Astrocyte of the cerebellum (primary cell): ENCODE results near the gene CCDC106.

ENCODE experiments used
- DNase-seq: peaks from one replicate; pipeline ENCODE4 v3.0.0-alpha.2; 2011; ENCODE audit warnings: low read depth
- H3K4me3 ChIP-seq: 2 replicates; pipeline ENCODE4 v1.5.1; 2011; ENCODE audit warnings: mild to moderate bottlenecking, low read depth, low read length, moderate library complexity
- in situ Hi-C: cut with HindIII; loops from 2 replicates; pipeline ENCODE4 v1.10.0; 2017; ENCODE audit warnings: low sequenced_read_pairs
- TF ChIP-seq, protein P1 (sequence below): IDR thresholded peaks from 2 replicates; pipeline ENCODE4 v1.5.1; 2012; ENCODE audit warnings: low read length, low read depth, moderate library complexity, mild to moderate bottlenecking; ENCODE audit errors: missing control alignments

CCDC106 gene

DNA sequence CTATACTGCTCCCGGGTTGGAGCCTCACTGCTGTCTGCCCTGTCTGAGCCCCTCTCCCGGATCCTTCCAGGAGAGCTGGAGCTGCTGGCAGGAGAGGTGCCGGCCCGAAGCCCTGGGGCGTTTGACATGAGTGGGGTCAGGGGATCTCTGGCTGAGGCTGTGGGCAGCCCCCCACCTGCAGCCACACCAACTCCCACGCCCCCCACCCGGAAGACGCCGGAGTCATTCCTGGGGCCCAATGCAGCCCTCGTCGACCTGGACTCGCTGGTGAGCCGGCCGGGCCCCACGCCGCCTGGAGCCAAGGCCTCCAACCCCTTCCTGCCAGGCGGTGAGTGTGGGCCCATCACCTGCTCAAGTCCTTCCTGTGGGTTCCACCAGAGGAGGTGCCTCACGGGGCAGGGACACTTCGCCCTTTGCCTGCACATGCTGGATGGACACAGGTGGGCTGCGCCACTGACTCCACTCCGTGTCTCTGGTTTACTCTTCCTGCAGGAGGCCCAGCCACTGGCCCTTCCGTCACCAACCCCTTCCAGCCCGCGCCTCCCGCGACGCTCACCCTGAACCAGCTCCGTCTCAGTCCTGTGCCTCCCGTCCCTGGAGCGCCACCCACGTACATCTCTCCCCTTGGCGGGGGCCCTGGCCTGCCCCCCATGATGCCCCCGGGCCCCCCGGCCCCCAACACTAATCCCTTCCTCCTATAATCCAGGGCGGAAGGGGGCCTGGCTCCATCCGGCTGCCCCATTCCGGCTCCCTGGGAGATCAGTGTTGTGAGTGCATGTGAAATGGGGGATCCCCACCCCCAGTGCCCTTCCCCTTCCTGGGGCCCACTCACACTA lies 46.9 kb downstream of the CCDC106 start:
- TF ChIP-seq, protein P1, sequence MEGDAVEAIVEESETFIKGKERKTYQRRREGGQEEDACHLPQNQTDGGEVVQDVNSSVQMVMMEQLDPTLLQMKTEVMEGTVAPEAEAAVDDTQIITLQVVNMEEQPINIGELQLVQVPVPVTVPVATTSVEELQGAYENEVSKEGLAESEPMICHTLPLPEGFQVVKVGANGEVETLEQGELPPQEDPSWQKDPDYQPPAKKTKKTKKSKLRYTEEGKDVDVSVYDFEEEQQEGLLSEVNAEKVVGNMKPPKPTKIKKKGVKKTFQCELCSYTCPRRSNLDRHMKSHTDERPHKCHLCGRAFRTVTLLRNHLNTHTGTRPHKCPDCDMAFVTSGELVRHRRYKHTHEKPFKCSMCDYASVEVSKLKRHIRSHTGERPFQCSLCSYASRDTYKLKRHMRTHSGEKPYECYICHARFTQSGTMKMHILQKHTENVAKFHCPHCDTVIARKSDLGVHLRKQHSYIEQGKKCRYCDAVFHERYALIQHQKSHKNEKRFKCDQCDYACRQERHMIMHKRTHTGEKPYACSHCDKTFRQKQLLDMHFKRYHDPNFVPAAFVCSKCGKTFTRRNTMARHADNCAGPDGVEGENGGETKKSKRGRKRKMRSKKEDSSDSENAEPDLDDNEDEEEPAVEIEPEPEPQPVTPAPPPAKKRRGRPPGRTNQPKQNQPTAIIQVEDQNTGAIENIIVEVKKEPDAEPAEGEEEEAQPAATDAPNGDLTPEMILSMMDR = no peak
- no peak for DNase-seq
- H3K4me3 ChIP-seq = no peak overlapping the region
- in situ Hi-C loops = no loop called here

DNA sequence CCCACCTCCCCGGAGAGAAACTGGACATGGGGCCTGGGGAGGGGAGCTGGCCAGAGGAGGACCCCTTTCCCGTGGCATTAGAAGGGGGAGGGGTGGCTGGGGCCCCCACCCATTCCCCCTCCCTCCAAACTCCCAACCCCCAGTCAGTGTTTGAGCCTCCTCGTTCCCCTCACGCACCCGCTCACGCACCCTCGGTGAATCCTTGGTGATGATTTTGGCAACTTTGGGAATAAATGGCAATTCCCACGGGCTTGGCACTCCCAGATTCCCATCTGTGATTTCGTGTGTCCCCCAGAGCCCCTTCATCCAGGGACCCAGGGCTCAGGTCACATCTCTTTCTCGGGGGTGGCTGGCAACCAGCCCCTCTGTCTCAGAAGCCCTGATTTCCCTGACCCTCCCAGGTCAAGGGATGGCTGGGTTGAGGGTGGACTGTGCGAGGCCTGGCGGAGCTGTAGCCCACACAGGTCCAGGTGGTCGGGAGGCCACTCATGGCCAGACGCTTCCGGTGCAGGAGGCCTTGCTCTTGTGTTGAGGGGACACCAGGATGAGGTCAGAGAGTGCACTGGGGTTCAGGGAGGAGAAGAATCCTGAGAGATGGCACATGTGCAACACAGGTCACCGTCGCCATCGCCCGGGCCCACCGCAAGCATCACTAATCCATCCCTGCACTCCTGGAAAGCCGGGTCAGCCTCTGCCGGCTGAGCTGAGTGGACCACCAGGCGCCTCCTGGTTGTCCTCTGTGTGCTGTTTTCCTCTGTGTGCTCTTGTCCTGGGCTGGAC lies 47.7 kb downstream of the CCDC106 start:
- TF ChIP-seq, protein P1 = no peak
- in situ Hi-C loops = no loop called here
- no peak for DNase-seq
- no peak overlapping the region for H3K4me3 ChIP-seq

GRCh38 chr19:55696301-55697068 lies 48.5 kb downstream of the CCDC106 start:
- in situ Hi-C loops = no loop called here
- DNase-seq = no peak
- TF ChIP-seq, protein P1 = no peak
- H3K4me3 ChIP-seq = no peak overlapping the region

DNA sequence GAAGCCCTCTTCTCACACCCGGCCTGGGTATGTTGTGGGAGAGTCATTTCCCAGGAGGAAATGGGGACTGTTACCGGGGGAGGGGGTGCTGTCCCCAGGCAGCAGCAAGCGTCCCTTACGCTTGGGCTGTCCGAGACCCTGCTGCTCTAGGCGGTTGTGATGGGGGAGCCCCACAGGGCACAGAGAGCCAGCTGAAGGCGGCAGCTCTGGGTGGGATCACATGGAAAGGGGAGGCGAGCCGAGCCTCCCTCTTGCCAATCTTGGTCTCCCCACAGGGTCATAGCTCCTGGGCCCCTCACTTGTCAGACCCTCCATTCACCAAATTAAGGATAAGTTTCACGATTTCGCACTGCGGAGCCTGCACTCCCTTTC lies 49.0 kb downstream of the CCDC106 start:
- DNase-seq = no peak
- in situ Hi-C loops = no loop called here
- TF ChIP-seq, protein P1 = no peak
- H3K4me3 ChIP-seq = no peak overlapping the region

GRCh38 chr19:55697698-55698097 lies 49.7 kb downstream of the CCDC106 start:
- in situ Hi-C loops = no loop called here
- H3K4me3 ChIP-seq = no peak overlapping the region

GRCh38 chr19:55698256-55698655 lies 50.2 kb downstream of the CCDC106 start:
- no peak overlapping the region for H3K4me3 ChIP-seq
- no peak for DNase-seq
- in situ Hi-C loops = no loop called here
- TF ChIP-seq, protein P1 = no peak

More at GRCh38 chr19:55697698-55698097, 49.7 kb downstream of the CCDC106 start:
- TF ChIP-seq, protein P1 = no peak
- DNase-seq = no peak
